ENCODE results near the gene NAP1L4. TPM values are rescaled to one million over a fixed set of nuclear protein-coding genes. Genes with fewer than 3 reads are reported as not detected.

NAP1L4 gene
- total RNA-seq, 1 experiment from 2014 or later = 212 TPM

GRCh38 chr11:3018596-3018995 lies 26.5 kb upstream of the NAP1L4 start:
- H3K23ac ChIP-seq (ENCODE audit: insufficient read length, low read depth, low read length) = no peak overlapping the region
- no peak overlapping the region for H3K56ac ChIP-seq (ENCODE audit: insufficient read length, low read depth, low read length)
- H3K14ac ChIP-seq (ENCODE audit: insufficient read depth, low read length) = no peak overlapping the region
- no peaks in the 10 kb centered on the region for H3K4me1 ChIP-seq (ENCODE audit: insufficient read depth, low read length)
- no peak overlapping the region for H3K4ac ChIP-seq (ENCODE audit: low read depth, low read length)
- Mint-ChIP-seq H3K9me3 (no peaks in the 10 kb centered on the region), H3K4me1 (0 out of 4 replicates have a peak, but pooled peaks cover 0 to 6% of the 10 kb centered on the region in 2 experiments), H3K27ac (no peak overlapping the region), H3K4me3 (no peak overlapping the region), H3K27me3 (ENCODE audit: low read depth) (no peaks in the 10 kb centered on the region), H3K36me3 (ENCODE audit: insufficient read depth in 1 of 3, low read depth in 3 of 3) (peaks cover 38 to 82% (median 64%) of the 10 kb centered on the region in 3 experiments)
- no peak overlapping the region for H3K27ac ChIP-seq (ENCODE audit: insufficient read length, low read depth, low read length)
- no peaks in the 10 kb centered on the region for H3K23me2 ChIP-seq (ENCODE audit: insufficient read length, low read depth, low read length, poor library complexity, severe bottlenecking)
- H4K20me1 ChIP-seq (ENCODE audit: control insufficient read depth, insufficient read depth, insufficient read length) = no peaks in the 10 kb centered on the region
- no peaks in the 10 kb centered on the region for H3K79me1 ChIP-seq (ENCODE audit: insufficient read depth, low read depth, low read length, poor library complexity, severe bottlenecking)
- H2BK12ac ChIP-seq (ENCODE audit: insufficient read length, low read depth, low read length) = no peak overlapping the region
- no peak for DNase-seq
- H3K18ac ChIP-seq (ENCODE audit: insufficient read length, low read depth, low read length) = no peak overlapping the region
- WGBS (ENCODE audit: extremely low coverage, insufficient read length, low lambda C conversion rate) = no CpG with 5 or more reads among the region's 5 CpGs
- no peak overlapping the region for H2BK5ac ChIP-seq (ENCODE audit: insufficient read length, low read length)
- no peak overlapping the region for H2BK15ac ChIP-seq (ENCODE audit: low read depth, low read length)
- H3K79me2 ChIP-seq (ENCODE audit: insufficient read depth, low read length) = no peaks in the 10 kb centered on the region
- H4K91ac ChIP-seq (ENCODE audit: insufficient read length, low read depth, low read length) = no peak overlapping the region
- no peak overlapping the region for H2AFZ ChIP-seq (ENCODE audit: low read length)
- TF ChIP-seq CTCF (conservative IDR thresholded peaks at IDR 0.05) = no peak
- no peaks in the 10 kb centered on the region for H3K27me3 ChIP-seq (ENCODE audit: insufficient read depth, low read length)
- no peak overlapping the region for H2BK20ac ChIP-seq (ENCODE audit: low read depth, low read length, poor library complexity, severe bottlenecking)
- H3T11ph ChIP-seq (ENCODE audit: low read length) = no peak overlapping the region
- H3K9me3 ChIP-seq (ENCODE audit: control insufficient read depth, low read depth, low read length) = no peaks in the 10 kb centered on the region
- H2AK5ac ChIP-seq (ENCODE audit: insufficient read length, low read length) = no peak overlapping the region
- no peak overlapping the region for H3K9ac ChIP-seq (ENCODE audit: extremely low read depth, insufficient read length, low read length)
- no peak overlapping the region for H4K8ac ChIP-seq (replicated peaks; ENCODE audit: insufficient read length, low read depth, low read length)
- H3K4me2 ChIP-seq (ENCODE audit: insufficient read depth, insufficient read length, low read length) = no peak overlapping the region
- no peak overlapping the region for H4K5ac ChIP-seq (ENCODE audit: insufficient read length, low read depth, low read length)
- no peak overlapping the region for H2BK120ac ChIP-seq (ENCODE audit: low read depth, low read length, poor library complexity, severe bottlenecking)

Measured in H9 (cell line).